ENCODE data around the gene CIDEB. TPM values are rescaled to one million over a fixed set of nuclear protein-coding genes. Genes with fewer than 3 reads are reported as not detected.

CIDEB gene
- total and polyA plus RNA-seq, 2 experiments from 2014 or later: not detected

GRCh38 chr14:24351517-24351916, 43.7 kb upstream of the CIDEB start:
- Histone ChIP-seq H3K4me3 (no peak overlapping the region), H3K36me3 (no peaks in the 10 kb centered on the region), H3K27me3 (peaks cover 69% of the 10 kb centered on the region), H3K27ac (no peak overlapping the region), H3K4me1 (ENCODE audit: low read depth) (no peaks in the 10 kb centered on the region), H3K9me3 (ENCODE audit: low read depth) (no peaks in the 10 kb centered on the region)
- TF ChIP-seq CTCF (IDR thresholded peaks at IDR 0.05; ENCODE audit: low read depth, low read length): no peak
- peak in 1 of 2 donors; percentile 63 for DNase-seq (ENCODE audit: low read depth in 1 of 2, low spot score in 1 of 2)

- TF ChIP-seq CTCF (IDR thresholded peaks at IDR 0.05; ENCODE audit: low read depth, low read length): no peak
- no peaks in the 10 kb centered on the region for H3K9me3 ChIP-seq (ENCODE audit: low read depth)
- no peaks in the 10 kb centered on the region for H3K4me1 ChIP-seq (ENCODE audit: low read depth)
- H3K36me3 ChIP-seq: no peaks in the 10 kb centered on the region
- H3K4me3 ChIP-seq: no peak overlapping the region
- peaks cover 81% of the 10 kb centered on the region for H3K27me3 ChIP-seq
- no peak overlapping the region for H3K27ac ChIP-seq
- DNase-seq (ENCODE audit: low read depth in 1 of 2, low spot score in 1 of 2): no peak
These were observed 42.0 kb upstream of the CIDEB start for GRCh38 chr14:24349742-24350141.

DNA sequence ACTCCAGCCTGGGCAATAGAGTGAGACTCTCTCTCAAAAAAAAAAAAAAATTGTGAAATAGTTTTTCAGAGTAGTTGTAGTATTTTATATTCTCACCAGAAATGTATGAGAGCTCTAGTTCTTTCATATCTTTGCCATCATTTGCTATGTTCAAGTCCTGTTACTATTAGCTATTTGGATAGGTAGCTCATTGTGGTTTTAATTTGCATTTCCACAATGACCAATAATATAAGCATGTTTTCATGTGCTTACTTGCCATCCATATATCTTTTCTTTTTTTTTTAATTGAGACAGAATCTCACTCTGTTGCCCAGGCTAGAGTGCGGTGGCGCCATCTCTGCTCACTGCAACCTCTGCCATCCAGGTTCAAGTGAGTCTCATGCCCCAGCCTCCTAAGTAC, 40.4 kb upstream of the CIDEB start:
- Histone ChIP-seq H3K9me3 (ENCODE audit: low read depth) (no peaks in the 10 kb centered on the region), H3K4me1 (ENCODE audit: low read depth) (no peaks in the 10 kb centered on the region), H3K27ac (no peak overlapping the region), H3K4me3 (no peak overlapping the region), H3K36me3 (no peaks in the 10 kb centered on the region), H3K27me3 (peaks cover 83% of the 10 kb centered on the region)
- TF ChIP-seq CTCF (IDR thresholded peaks at IDR 0.05; ENCODE audit: low read depth, low read length): no peak
- no peak for DNase-seq (ENCODE audit: low read depth in 1 of 2, low spot score in 1 of 2)

- no peaks in the 10 kb centered on the region for H3K4me1 ChIP-seq (ENCODE audit: low read depth)
- peaks cover 83% of the 10 kb centered on the region for H3K27me3 ChIP-seq
- no peak for TF ChIP-seq CTCF (IDR thresholded peaks at IDR 0.05; ENCODE audit: low read depth, low read length)
- H3K27ac ChIP-seq: no peak overlapping the region
- no peak for DNase-seq (ENCODE audit: low read depth in 1 of 2, low spot score in 1 of 2)
- no peak overlapping the region for H3K4me3 ChIP-seq
- no peaks in the 10 kb centered on the region for H3K36me3 ChIP-seq
- H3K9me3 ChIP-seq (ENCODE audit: low read depth): no peaks in the 10 kb centered on the region
These were observed 39.4 kb upstream of the CIDEB start for GRCh38 chr14:24347134-24347533.

- Histone ChIP-seq H3K4me1 (ENCODE audit: low read depth) (no peaks in the 10 kb centered on the region), H3K4me3 (no peak overlapping the region), H3K27ac (no peak overlapping the region), H3K27me3 (peaks cover 83% of the 10 kb centered on the region), H3K9me3 (ENCODE audit: low read depth) (no peaks in the 10 kb centered on the region), H3K36me3 (no peaks in the 10 kb centered on the region)
- no peak for TF ChIP-seq CTCF (IDR thresholded peaks at IDR 0.05; ENCODE audit: low read depth, low read length)
- no peak for DNase-seq (ENCODE audit: low read depth in 1 of 2, low spot score in 1 of 2)
These were observed 36.3 kb upstream of the CIDEB start for GRCh38 chr14:24343795-24344660.
